NCI-H2081 treated with DMSO at 0.1 percent for 48 hours (cell line): ENCODE measurements around the gene CHRM5.
A peak's percentile ranks its signal among the peaks of the same experiment; 100 is the strongest.

Experiments used
- DNase-seq: peaks from one replicate; lab custom pipeline; 2025; lab: John Stamatoyannopoulos, UW

Gene CHRM5

DNA sequence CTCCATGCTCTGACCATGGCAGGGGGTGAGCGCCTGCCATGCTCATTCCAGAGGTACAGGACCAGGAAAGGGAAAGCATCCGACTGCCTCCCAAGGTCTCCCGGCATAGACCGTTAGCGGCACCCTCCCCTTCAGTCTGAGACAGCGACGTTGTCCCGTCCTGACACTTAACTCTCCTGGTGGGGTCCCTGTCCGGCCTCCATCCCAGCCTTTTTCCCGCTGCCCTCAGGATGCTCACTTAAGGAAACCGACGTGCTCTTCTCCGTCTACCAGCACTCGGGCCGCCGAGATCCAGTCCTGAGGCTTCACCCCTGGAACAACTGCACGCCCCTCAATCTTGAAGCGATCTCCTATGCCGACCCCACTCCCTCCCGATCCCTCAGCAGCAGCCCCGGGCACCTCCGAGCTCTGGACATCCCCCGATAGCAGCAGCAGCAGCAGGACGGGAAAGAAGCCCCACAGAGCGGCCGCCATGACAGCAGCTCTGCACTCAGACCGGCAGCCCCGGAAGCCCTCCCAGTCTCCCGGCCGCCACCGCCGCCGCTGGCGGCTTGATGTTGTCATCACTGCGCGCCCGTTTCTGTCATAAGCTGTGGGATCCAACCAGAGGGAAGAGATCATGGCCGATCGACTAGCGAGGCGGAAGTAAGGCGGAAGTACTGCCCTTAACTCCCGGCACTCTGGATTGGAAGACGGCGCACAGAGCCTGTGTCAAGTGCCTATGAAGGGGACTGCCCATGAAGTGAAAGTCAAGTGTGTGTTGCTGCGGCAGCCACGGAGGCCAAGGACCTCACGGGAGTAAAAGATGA is 133.3 kb downstream of the CHRM5 start, which contains the start of the genes EMC7 and PGBD4:
EMC7 (minus strand) TSS at position 497 of the 809 bp plus-strand sequence; CDS start at position 474, 23 bp downstream.
PGBD4 (plus strand) TSS at position 718 of the 809 bp plus-strand sequence. CDS start 449 bp downstream, outside the sequence.
- DNase-seq, result peak; percentile 91

DNA sequence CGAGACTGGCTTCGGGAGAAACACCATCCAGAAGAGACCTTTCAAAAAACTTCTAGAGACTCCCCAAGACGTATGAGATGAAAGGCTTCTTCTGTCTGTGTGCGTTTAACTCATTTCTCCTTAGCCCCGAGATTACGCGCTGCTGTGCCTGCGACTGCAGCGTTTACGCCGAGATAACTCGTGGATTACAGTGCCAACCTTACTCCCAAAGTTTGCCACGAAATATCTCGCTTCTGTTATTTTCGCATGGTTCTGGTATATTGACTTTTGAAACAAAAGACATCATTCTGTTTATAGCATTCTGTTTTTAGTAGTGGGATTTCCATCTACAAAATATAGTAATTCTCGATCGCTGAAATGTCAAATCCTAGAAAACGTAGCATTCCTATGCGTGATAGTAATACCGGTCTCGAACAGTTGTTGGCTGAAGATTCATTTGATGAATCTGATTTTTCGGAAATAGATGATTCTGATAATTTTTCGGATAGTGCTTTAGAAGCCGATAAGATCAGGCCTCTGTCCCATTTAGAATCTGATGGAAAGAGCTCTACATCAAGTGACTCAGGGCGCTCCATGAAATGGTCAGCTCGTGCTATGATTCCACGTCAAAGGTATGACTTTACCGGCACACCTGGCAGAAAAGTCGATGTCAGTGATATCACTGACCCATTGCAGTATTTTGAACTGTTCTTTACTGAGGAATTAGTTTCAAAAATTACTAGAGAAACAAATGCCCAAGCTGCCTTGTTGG is 134.1 kb downstream of the CHRM5 start:
- DNase-seq, result no peak

DNA sequence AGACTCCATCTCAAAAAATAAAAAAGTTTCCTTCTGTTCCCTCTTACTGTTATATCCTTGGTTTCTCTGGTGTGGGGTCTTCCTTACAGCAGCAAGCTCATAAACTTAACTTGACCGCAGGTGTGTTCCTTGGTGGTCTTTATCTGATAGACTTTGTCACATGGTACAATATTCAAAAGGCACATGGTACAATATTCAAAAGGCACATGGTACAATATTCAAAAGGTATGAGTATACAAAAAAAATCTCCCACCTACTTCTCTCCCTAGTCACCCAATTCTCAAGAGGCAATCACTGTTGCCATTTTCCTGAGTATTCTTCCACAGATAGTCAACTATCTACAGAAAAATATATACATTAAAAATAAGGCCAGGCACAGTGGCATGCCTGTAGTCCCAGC is 138.1 kb downstream of the CHRM5 start:
- DNase-seq, result no peak

DNA sequence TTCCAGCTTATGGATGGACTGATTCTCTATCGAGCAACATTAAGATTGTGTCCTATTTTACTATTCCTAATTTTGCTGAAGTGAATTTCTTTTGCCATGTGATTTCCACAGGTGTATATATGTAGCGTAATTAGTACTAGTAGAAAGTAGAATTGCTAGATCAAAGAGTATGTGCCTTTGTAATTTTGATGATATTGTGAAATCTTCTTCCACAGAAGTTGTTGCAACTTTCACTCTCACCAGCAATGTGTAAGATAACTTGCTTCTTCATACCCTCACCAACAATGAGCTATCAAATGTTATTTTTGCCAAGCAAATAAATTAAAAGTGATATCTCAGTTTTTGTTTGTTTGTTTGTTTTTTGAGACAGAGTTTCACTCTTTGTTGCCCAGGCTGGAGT is 139.0 kb downstream of the CHRM5 start:
- no peak for DNase-seq

DNA sequence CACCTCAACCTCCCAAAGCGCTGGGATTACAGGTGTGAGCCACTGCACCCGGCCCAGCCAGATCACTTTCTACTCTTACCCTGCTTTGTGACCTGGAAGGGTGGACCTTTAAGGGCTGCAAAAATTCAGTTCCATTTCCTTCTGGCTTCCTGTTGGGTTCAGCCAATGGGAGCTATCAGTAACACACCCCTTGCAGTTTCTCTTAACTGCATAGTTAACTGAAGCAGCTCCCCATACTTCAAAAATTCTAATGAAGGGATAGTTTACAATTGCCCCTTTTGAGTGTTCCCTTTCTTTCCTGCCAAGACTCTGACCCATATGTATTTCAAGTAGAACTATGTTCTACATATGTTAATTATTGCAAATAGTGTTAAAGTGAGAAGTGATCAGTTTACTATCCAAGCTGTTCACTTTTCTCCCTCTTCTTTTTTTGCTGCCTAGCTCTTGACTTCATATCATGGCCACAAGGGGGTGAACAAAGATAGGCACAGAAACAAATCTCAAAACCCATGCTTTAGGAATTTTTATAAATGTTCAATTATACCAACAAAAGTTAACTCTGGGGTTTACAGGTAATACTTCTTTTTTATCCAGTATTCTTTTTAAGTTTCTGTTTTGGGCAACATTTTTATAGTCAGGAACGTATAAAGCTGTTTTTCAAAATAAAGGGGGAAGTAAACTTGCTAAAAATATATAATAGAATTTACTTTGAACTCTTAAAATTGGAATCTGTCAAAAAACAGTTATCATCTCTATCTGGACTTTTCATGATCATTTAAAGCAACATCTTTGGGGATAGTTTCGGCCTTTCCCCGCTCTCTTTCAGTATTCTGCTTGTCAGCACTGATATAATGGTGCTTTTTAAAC is 141.7 kb downstream of the CHRM5 start:
- DNase-seq, result no peak

DNA sequence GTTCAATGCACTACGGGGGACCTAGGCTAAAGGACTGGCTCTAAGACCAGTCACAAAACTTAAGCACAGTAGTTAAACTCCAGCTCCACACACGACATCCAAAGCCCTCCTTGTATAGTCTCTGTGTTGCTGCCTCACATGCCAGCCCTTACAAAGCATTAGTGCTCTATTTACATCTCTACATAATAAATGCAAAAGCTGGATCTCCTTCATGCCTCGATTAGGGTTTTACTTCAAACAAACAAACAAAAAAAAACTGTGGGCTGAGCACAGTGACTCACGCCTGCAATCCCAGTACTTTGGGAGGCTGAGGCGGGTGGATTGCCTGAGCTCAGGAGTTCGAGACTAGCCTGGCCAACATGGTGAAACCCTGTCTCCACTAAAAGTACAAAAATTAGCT is 143.2 kb downstream of the CHRM5 start:
- DNase-seq, result no peak

DNA sequence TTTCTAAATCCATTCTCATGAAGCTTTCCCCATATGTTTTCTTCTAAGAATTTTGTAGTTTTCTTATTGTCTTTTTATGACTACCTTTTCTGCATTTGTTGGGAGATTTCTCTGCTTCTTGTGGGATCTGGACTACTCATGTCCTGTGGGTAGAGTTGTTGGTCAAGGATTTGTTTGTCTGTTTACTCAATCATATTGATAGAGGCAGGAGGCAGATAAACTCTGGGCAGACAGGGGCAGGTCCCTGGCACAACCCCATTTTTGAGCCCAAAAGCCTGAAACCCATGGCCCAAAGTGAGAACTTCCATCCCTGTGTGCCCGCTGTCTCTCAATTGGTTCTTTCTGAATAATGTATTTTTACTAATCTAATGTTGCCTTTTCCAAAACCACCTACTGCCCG is 145.9 kb downstream of the CHRM5 start:
- no peak for DNase-seq

DNA sequence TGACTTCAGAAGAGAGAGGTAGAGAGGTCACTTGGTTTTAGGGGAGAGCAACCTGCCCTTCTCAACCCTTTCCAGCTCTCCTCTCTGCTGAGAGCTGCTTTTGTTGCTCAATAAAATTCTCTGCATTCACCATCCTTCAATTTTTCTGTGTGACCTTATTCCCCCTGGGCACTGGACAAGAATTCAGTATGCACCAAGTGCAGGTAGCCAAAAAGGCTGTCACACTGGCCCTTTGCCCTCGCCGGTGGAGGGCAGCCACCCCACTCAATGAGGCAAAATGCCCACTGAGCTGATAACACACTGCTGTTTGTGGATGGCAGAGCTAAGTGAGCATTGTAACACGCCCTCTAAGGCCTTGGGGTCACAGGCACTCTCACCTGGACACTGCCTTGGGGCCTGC is 146.4 kb downstream of the CHRM5 start:
- DNase-seq, result no peak

DNA sequence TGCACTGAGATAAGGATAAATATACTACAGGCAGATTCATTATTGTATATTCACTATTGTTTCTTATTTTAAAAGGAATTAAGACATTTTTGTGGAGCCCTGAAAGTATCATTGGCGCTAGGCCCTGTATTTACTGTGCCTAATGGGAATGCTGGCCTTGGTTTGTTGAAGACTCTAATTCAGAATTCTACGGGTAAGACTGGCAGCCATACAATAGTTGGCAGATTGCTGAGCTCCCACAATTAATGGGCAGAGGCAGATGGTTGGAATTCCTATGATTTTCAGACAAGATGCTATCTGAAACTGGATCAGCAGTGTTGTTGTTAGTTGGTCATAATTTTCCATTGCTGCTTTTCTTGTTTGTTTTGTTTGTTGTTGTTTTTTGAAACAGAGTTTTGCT is 148.3 kb downstream of the CHRM5 start:
- no peak for DNase-seq
